ENCODE measurements around the gene SURF2. TPM values are rescaled to one million over a fixed set of nuclear protein-coding genes. Genes with fewer than 3 reads are reported as not detected.

SURF2 gene
- total and polyA plus RNA-seq, 2 experiments from 2014 or later = 39.9 to 104 TPM

DNA sequence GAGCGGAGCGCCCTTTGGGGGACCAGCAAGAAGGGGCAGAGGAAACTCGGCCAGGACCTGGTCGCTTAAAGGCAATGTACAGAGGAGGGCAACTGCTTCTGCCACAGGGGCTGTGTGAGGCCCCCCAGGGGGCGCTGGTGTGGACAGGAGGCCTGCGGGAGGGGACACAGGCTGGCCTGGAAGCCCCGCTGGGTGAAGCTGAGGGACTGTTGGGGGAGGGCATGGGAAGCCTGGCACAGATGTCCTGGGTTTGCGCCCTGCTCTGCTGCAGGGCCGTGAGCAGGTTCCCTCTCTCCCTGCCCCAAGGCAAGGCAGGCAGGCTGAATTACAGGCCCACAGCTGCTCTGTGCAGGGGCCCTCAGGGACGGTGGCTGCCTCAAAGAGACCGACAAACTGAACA is 13.8 kb upstream of the SURF2 start (continued):
- no peak for TF ChIP-seq JUNB (IDR thresholded peaks at IDR 0.05; ENCODE audit: unreplicated experiment)

DNA sequence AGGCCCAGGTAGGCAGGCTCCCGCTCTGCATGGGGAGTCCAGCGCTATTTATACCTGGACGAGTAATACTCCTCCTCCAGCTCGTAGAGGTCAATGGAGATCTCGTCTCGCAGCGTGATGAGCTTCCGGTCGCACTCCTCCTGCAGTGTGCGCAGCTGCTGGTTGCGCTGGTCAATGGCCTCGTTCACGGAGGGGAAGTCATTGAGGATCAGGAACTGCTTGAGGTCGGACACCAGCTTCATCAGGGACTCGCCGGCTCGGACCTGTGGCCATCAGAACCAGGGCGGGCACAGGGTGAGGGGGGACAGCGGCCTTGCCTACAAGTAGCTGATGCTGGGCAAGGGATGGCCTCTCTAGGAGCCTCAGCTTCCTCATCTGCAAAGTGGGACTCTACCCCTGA is 12.3 kb upstream of the SURF2 start:
- peaks cover 35% of the 10 kb centered on the region for H3K79me2 ChIP-seq (replicated peaks; ENCODE audit: insufficient read depth)
- peaks cover 30% of the 10 kb centered on the region for H3F3A ChIP-seq (replicated peaks; ENCODE audit: low read depth)
- H3K27ac ChIP-seq (ENCODE audit: low read depth) = no peak overlapping the region
- DNase-seq (ENCODE audit: low spot score) (no peak), ATAC-seq (no peak)
- H3K4me1 ChIP-seq (ENCODE audit: insufficient read depth) = peaks cover 5% of the 10 kb centered on the region
- peaks cover 28% of the 10 kb centered on the region for H4K20me1 ChIP-seq (replicated peaks; ENCODE audit: insufficient read depth)
- H3K4me3 Mint-ChIP-seq = no peak overlapping the region
- H3K4me2 ChIP-seq = no peak overlapping the region
- no peak overlapping the region for H3K4me3 ChIP-seq
- TF ChIP-seq, protein P1, sequence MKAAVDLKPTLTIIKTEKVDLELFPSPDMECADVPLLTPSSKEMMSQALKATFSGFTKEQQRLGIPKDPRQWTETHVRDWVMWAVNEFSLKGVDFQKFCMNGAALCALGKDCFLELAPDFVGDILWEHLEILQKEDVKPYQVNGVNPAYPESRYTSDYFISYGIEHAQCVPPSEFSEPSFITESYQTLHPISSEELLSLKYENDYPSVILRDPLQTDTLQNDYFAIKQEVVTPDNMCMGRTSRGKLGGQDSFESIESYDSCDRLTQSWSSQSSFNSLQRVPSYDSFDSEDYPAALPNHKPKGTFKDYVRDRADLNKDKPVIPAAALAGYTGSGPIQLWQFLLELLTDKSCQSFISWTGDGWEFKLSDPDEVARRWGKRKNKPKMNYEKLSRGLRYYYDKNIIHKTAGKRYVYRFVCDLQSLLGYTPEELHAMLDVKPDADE (IDR thresholded peaks at IDR 0.05) = no peak
- no peak overlapping the region for H3K27ac Mint-ChIP-seq
- H3K27me3 ChIP-seq (ENCODE audit: insufficient read depth) = no peaks in the 10 kb centered on the region
- peaks cover 87% of the 10 kb centered on the region for H3K36me3 Mint-ChIP-seq (ENCODE audit: low read depth)
- H3K9me2 ChIP-seq (ENCODE audit: insufficient read depth) = no peaks in the 10 kb centered on the region
- H2AFZ ChIP-seq = no peak overlapping the region
- no peaks in the 10 kb centered on the region; the same call in 2 of the 3 replicates for H3K9me3 Mint-ChIP-seq
- peaks cover 16% of the 10 kb centered on the region for H3K4me1 Mint-ChIP-seq
- H3K36me3 ChIP-seq (ENCODE audit: insufficient read depth) = peaks cover 26% of the 10 kb centered on the region
- peaks cover 17% of the 10 kb centered on the region for H3K27me3 Mint-ChIP-seq (ENCODE audit: insufficient read depth, low read depth, poor library complexity)

DNA sequence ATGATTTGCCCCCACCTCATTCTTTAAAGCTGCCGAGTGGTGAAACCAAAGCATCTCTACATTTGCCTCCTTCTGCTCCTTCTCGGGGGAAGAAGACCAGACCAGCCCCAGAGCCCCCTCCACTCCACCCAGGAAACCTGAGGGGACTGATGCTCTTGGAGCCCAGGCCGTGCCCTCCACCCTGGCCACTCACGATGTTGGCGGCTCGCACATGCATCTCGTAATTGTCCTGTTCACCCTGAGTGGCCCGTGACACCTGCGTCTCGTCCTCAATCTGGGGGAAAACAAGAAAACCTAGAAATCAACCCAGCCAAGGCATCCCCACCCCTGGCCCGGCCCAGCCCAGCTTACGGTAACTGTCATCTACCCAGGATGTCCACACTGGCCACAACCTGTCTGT is 11.4 kb upstream of the SURF2 start:
- no peak overlapping the region for H3K27ac ChIP-seq (ENCODE audit: low read depth)
- H3K4me1 Mint-ChIP-seq = peaks cover 24% of the 10 kb centered on the region
- DNase-seq (ENCODE audit: low spot score) = no peak
- H3K36me3 ChIP-seq (ENCODE audit: insufficient read depth) = peaks cover 27% of the 10 kb centered on the region
- H3K79me2 ChIP-seq (replicated peaks; ENCODE audit: insufficient read depth) = peaks cover 43% of the 10 kb centered on the region
- peaks cover 33% of the 10 kb centered on the region for H3F3A ChIP-seq (replicated peaks; ENCODE audit: low read depth)
- no peak overlapping the region for H3K4me3 Mint-ChIP-seq
- H3K4me1 ChIP-seq (ENCODE audit: insufficient read depth) = peaks cover 14% of the 10 kb centered on the region
- no peaks in the 10 kb centered on the region for H3K27me3 ChIP-seq (ENCODE audit: insufficient read depth)
- peaks cover 23% of the 10 kb centered on the region for H3K27me3 Mint-ChIP-seq (ENCODE audit: insufficient read depth, low read depth, poor library complexity)
- H3K4me2 ChIP-seq = no peak overlapping the region
- peaks cover 87% of the 10 kb centered on the region for H3K36me3 Mint-ChIP-seq (ENCODE audit: low read depth)
- H3K27ac Mint-ChIP-seq = no peak overlapping the region
- no peaks in the 10 kb centered on the region; the same call in 2 of the 3 replicates for H3K9me3 Mint-ChIP-seq
- H2AFZ ChIP-seq = no peak overlapping the region
- H3K4me3 ChIP-seq = no peak overlapping the region
- no peak for ATAC-seq
- H3K9me2 ChIP-seq (ENCODE audit: insufficient read depth) = no peaks in the 10 kb centered on the region
- peaks cover 37% of the 10 kb centered on the region for H4K20me1 ChIP-seq (replicated peaks; ENCODE audit: insufficient read depth)
- TF ChIP-seq EZH2 (IDR thresholded peaks at IDR 0.05; ENCODE audit: low read depth, unreplicated experiment) (no peak), JUNB (IDR thresholded peaks at IDR 0.05; ENCODE audit: unreplicated experiment) (no peak), NANOG (IDR thresholded peaks at IDR 0.05; ENCODE audit: borderline replicate concordance) (no peak), STAT1 (IDR thresholded peaks at IDR 0.05; ENCODE audit: unreplicated experiment) (no peak), POLR2AphosphoS5 (IDR thresholded peaks at IDR 0.05; ENCODE audit: low read depth) (no peak), ZNF114 (CRISPR knock-in tag; IDR thresholded peaks at IDR 0.05) (no peak), CREB1 (CRISPR knock-in tag; IDR thresholded peaks at IDR 0.05; ENCODE audit: low read depth) (no peak), EZH2phosphoT487 (IDR thresholded peaks at IDR 0.05; ENCODE audit: unreplicated experiment) (no peak)
- TF ChIP-seq, protein P2, sequence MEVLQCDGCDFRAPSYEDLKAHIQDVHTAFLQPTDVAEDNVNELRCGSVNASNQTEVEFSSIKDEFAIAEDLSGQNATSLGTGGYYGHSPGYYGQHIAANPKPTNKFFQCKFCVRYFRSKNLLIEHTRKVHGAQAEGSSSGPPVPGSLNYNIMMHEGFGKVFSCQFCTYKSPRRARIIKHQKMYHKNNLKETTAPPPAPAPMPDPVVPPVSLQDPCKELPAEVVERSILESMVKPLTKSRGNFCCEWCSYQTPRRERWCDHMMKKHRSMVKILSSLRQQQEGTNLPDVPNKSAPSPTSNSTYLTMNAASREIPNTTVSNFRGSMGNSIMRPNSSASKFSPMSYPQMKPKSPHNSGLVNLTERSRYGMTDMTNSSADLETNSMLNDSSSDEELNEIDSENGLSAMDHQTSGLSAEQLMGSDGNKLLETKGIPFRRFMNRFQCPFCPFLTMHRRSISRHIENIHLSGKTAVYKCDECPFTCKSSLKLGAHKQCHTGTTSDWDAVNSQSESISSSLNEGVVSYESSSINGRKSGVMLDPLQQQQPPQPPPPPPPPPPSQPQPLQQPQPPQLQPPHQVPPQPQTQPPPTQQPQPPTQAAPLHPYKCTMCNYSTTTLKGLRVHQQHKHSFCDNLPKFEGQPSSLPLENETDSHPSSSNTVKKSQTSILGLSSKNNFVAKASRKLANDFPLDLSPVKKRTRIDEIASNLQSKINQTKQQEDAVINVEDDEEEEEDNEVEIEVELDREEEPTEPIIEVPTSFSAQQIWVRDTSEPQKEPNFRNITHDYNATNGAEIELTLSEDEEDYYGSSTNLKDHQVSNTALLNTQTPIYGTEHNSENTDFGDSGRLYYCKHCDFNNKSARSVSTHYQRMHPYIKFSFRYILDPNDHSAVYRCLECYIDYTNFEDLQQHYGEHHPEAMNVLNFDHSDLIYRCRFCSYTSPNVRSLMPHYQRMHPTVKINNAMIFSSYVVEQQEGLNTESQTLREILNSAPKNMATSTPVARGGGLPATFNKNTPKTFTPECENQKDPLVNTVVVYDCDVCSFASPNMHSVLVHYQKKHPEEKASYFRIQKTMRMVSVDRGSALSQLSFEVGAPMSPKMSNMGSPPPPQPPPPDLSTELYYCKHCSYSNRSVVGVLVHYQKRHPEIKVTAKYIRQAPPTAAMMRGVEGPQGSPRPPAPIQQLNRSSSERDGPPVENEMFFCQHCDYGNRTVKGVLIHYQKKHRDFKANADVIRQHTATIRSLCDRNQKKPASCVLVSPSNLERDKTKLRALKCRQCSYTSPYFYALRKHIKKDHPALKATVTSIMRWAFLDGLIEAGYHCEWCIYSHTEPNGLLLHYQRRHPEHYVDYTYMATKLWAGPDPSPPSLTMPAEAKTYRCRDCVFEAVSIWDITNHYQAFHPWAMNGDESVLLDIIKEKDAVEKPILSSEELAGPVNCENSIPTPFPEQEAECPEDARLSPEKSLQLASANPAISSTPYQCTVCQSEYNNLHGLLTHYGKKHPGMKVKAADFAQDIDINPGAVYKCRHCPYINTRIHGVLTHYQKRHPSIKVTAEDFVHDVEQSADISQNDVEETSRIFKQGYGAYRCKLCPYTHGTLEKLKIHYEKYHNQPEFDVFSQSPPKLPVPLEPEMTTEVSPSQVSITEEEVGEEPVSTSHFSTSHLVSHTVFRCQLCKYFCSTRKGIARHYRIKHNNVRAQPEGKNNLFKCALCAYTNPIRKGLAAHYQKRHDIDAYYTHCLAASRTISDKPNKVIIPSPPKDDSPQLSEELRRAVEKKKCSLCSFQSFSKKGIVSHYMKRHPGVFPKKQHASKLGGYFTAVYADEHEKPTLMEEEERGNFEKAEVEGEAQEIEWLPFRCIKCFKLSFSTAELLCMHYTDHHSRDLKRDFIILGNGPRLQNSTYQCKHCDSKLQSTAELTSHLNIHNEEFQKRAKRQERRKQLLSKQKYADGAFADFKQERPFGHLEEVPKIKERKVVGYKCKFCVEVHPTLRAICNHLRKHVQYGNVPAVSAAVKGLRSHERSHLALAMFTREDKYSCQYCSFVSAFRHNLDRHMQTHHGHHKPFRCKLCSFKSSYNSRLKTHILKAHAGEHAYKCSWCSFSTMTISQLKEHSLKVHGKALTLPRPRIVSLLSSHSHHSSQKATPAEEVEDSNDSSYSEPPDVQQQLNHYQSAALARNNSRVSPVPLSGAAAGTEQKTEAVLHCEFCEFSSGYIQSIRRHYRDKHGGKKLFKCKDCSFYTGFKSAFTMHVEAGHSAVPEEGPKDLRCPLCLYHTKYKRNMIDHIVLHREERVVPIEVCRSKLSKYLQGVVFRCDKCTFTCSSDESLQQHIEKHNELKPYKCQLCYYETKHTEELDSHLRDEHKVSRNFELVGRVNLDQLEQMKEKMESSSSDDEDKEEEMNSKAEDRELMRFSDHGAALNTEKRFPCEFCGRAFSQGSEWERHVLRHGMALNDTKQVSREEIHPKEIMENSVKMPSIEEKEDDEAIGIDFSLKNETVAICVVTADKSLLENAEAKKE (CRISPR knock-in tag; IDR thresholded peaks at IDR 0.05) = no peak
- TF ChIP-seq, protein P1 (IDR thresholded peaks at IDR 0.05) = no peak
